GM12878 (cell line): Measurements from ENCODE around the gene RPS6KA2. TPM values are rescaled to one million over a fixed set of nuclear protein-coding genes. Genes with fewer than 3 reads are reported as not detected.

ENCODE experiments used
- ATAC-seq: fragments of 200-7000 bp; cut with Tn5 transposase; 3 replicates; pipeline ENCODE4 v1.9.1; 2020; ENCODE audit warnings: mild to moderate bottlenecking, moderate library complexity
- BruUV-seq: library from RNA; stranded (reverse); fragments of 400-500 nt; replicated peaks from 2 replicates; lab custom pipeline; 2021; lab: Mats Ljungman, UMichigan
- CTCF ChIA-PET: fragments of 300-600 bp; sonication (Branson Sonifier 250); formaldehyde crosslinking; extraction: SDS; loops from one replicate; lab custom pipeline; 2021; ENCODE audit warnings: inconsistent platforms; lab: Yijun Ruan, JAX
- POLR2A ChIA-PET: fragments of 350-600 bp; formaldehyde crosslinking; extraction: SDS; loops from one replicate; lab custom pipeline; 2021; ENCODE audit warnings: inconsistent platforms; lab: Charles Lee
- RAD21 ChIA-PET: fragments of 300-600 bp; sonication (Branson Sonifier 250); formaldehyde crosslinking; loops from one replicate; lab custom pipeline; 2023; ENCODE audit warnings: antibody characterized with exemption; ENCODE audit not compliant: unreplicated experiment; lab: Charles Lee
- SMC1A ChIA-PET: fragments of 300-600 bp; sonication (Branson Sonifier 250); formaldehyde crosslinking; loops from one replicate; lab custom pipeline; 2023; ENCODE audit not compliant: unreplicated experiment, uncharacterized antibody; lab: Charles Lee
- DNase-seq: peaks from one replicate; pipeline ENCODE4 v3.0.0-alpha.2; 2011; ENCODE audit warnings: low read depth, low spot score
- FAIRE-seq: peaks from 3 replicates; lab custom pipeline; 2011; peaks lifted over from hg19 to GRCh38; lab: Jason Lieb, UNC
- H2AFZ ChIP-seq: 2 replicates; pipeline ENCODE4 v1.6.0; 2011; ENCODE audit warnings: low read depth, low read length, control low read depth; ENCODE audit not compliant: control insufficient read depth
- H3K27ac ChIP-seq: 2 replicates; pipeline ENCODE4 v1.5.1; 2011; ENCODE audit warnings: control low read depth; ENCODE audit not compliant: control insufficient read depth, insufficient read depth
- H3K27me3 ChIP-seq, 2 experiments: replicated peaks in 1 of 2; 2 replicates each; pipeline versions ENCODE4 v1.6.0 to v1.6.1; 2011; ENCODE audit warnings: low read length in 1 of 2; ENCODE audit not compliant: control insufficient read depth in 2 of 2, insufficient read depth in 2 of 2
- H3K36me3 ChIP-seq, 2 experiments: 2 replicates each; pipeline ENCODE4 v1.5.1; 2011; ENCODE audit warnings: low read length in 1 of 2; ENCODE audit not compliant: control insufficient read depth in 2 of 2, insufficient read depth in 2 of 2
- H3K4me1 ChIP-seq: 2 replicates; pipeline ENCODE4 v1.6.1; 2011; ENCODE audit warnings: mild to moderate bottlenecking, low read length, moderate library complexity, mixed read lengths; ENCODE audit not compliant: control insufficient read depth, insufficient read depth
- H3K4me2 ChIP-seq: 2 replicates; pipeline ENCODE4 v1.6.0; 2011; ENCODE audit warnings: control low read depth; ENCODE audit not compliant: control insufficient read depth, insufficient read depth
- H3K4me3 ChIP-seq: fragments of 200-600 bp; sonication (generic); 2 replicates; pipeline ENCODE4 v1.5.1; 2016
- H3K79me2 ChIP-seq: 2 replicates; pipeline ENCODE4 v1.6.0; 2011; ENCODE audit warnings: low read length; ENCODE audit not compliant: control insufficient read depth, insufficient read depth
- H3K9ac ChIP-seq: 2 replicates; pipeline ENCODE4 v1.8.0; 2011; ENCODE audit warnings: low read length, control low read depth, mixed read lengths; ENCODE audit not compliant: control insufficient read depth, insufficient read depth
- H3K9me3 ChIP-seq: replicated peaks from 3 replicates; pipeline ENCODE4 v1.5.1; 2011; ENCODE audit warnings: mild to moderate bottlenecking, low read length; ENCODE audit not compliant: control insufficient read depth, insufficient read depth
- H4K20me1 ChIP-seq: 2 replicates; pipeline ENCODE4 v1.6.0; 2011; ENCODE audit not compliant: control insufficient read depth, insufficient read depth
- BMI1 ChIP-seq: fragments of 450-650 bp; IDR thresholded peaks from 2 replicates; pipeline ENCODE4 v1.6.1; 2016; ENCODE audit warnings: mild to moderate bottlenecking, moderate library complexity, borderline replicate concordance
- LARP7 ChIP-seq: fragments of 450-650 bp; IDR thresholded peaks from 2 replicates; pipeline ENCODE4 v1.6.1; 2017; ENCODE audit warnings: mild to moderate bottlenecking
- RB1 ChIP-seq: fragments of 450-650 bp; formaldehyde crosslinking; IDR thresholded peaks from 2 replicates; pipeline ENCODE4 v1.6.1; 2017; ENCODE audit warnings: mild to moderate bottlenecking, borderline replicate concordance
- RFX5 ChIP-seq: IDR thresholded peaks from 2 replicates; pipeline ENCODE4 v1.6.1; 2011; ENCODE audit warnings: low read depth, low read length, improper control_type of control experiment
- SRF ChIP-seq, 2 experiments: IDR thresholded peaks; 2 replicates each; pipeline ENCODE4 v1.6.1; 2011; ENCODE audit warnings: low read depth in 2 of 2, low read length in 2 of 2, mild to moderate bottlenecking in 1 of 2, moderate library complexity in 1 of 2
- SUPT20H ChIP-seq: IDR thresholded peaks from 2 replicates; pipeline ENCODE4 v1.6.1; 2011; ENCODE audit warnings: low read depth, mild to moderate bottlenecking, low read length, moderate library complexity, borderline replicate concordance; ENCODE audit not compliant: control insufficient read depth
- TCF7 ChIP-seq: IDR thresholded peaks from 2 replicates; pipeline ENCODE4 v1.6.1; 2014; ENCODE audit warnings: antibody characterized with exemption, borderline replicate concordance
- ZSCAN29 ChIP-seq: fragments of 450-650 bp; IDR thresholded peaks from 2 replicates; pipeline ENCODE4 v1.6.1; 2017; ENCODE audit warnings: mild to moderate bottlenecking, moderate library complexity
- WGBS: methylation state at CpG from one replicate; pipeline ENCODE4 v1.1.6; 2016; ENCODE audit warnings: low lambda C conversion rate; ENCODE audit not compliant: insufficient replicate concordance, insufficient coverage; ENCODE audit errors: missing lambda C conversion rate; 5-methylcytosine and 5-hydroxymethylcytosine counted together
- in situ Hi-C: fragments of 300-500 bp; cut with MboI; formaldehyde crosslinking; loops from 9 replicates; pipeline ENCODE4 v1.14.3; 2018; ENCODE audit warnings: mixed read lengths
- intact Hi-C: fragments of 100-400 bp; cut with micrococcal nuclease; formaldehyde crosslinking; loops from one replicate; pipeline ENCODE4 v1.14.2; 2022; ENCODE audit not compliant: unreplicated experiment
- polyA plus RNA-seq, 11 experiments: library from polyadenylated mRNA; depleted of rRNA in 4 of 11; unstranded in 6 of 11; stranded (reverse) in 5 of 11; fragments of >200 nt; fragmentation: Nextera tagmentation in 4 of 11; fragmentation: Illumina TruSeq in 1 of 11; extraction: Ambion mirVana in 4 of 11; extraction: Trizol in 1 of 11; gene quantifications; 1 replicate in 1 of 11; 2 replicates in 10 of 11; pipeline versions ENCODE4 v1.2.1 to v1.2.3, GENCODE V29; 2011 to 2016; ENCODE audit warnings: inconsistent platforms in 2 of 11, missing spikeins in 2 of 11, low read depth in 1 of 11
- total RNA-seq, 4 experiments: library from RNA; depleted of rRNA in 3 of 4; stranded (reverse); fragments of >200 nt in 3 of 4; fragmentation: Illumina TruSeq in 1 of 4; extraction: Trizol in 1 of 4; gene quantifications; 2 replicates each; pipeline versions ENCODE4 v1.2.1 to v1.2.3, GENCODE V29; 2013 to 2021

RPS6KA2 gene
- total and polyA plus RNA-seq, 10 of the 15 experiments (the other 5 are each of a cell fraction or from before 2014, with no cell fraction given): 0.02 to 1.0 (median 0.22) TPM; not detected in 1

- in situ Hi-C loops: no loop called here
- no peak overlapping the region for H2AFZ ChIP-seq
- no peak overlapping the region for H3K4me3 ChIP-seq
- H3K36me3 ChIP-seq: no peaks in the 10 kb centered on the region
- no peak for FAIRE-seq
- BruUV-seq: no TSS peak
- ChIA-PET SMC1A (no interaction called here), CTCF (interaction anchor here (1.0 kb wide), 1 partner anchor 17 kb away, joined by 3 read pairs; no protein-coding TSS in a partner anchor), POLR2A (no interaction called here), RAD21 (no interaction called here)
- H3K27ac ChIP-seq: no peak overlapping the region
- no peaks in the 10 kb centered on the region for H3K9me3 ChIP-seq
- 38% methylated on average over 8 of the region's 8 CpGs for WGBS
- intact Hi-C loops: no loop called here
- no peak for DNase-seq
- no peak overlapping the region for H3K4me2 ChIP-seq
- H3K4me1 ChIP-seq: no peaks in the 10 kb centered on the region
- H3K27me3 ChIP-seq: no peaks in the 10 kb centered on the region
- H4K20me1 ChIP-seq: no peaks in the 10 kb centered on the region; the same call in 1 of the 2 replicates
- H3K9ac ChIP-seq: no peak overlapping the region
- TF ChIP-seq RB1 (no peak), RFX5 (no peak), BMI1 (no peak), ZSCAN29 (no peak), LARP7 (no peak), TCF7 (no peak), SRF (IDR thresholded peaks at IDR 0.05; ENCODE audit: low read depth in 2 of 2, low read length in 2 of 2) (no peak), SUPT20H (no peak)
- H3K79me2 ChIP-seq: no peaks in the 10 kb centered on the region
- no peak for ATAC-seq
These were observed 59.9 kb downstream of the RPS6KA2 start for GRCh38 chr6:166567107-166567506.
